Astrocyte (in vitro differentiated cells and primary cell): ENCODE data around the gene BCL2.

Experiments
- EZH2 ChIP-seq: IDR thresholded peaks from 2 replicates; pipeline ENCODE4 v1.6.1; 2012; ENCODE audit warnings: mild to moderate bottlenecking, low read length, inconsistent platforms; ENCODE audit not compliant: insufficient read depth
- TF ChIP-seq, protein P1 (sequence below): IDR thresholded peaks from 2 replicates; pipeline ENCODE4 v1.5.1; 2011; ENCODE audit warnings: low read depth, mild to moderate bottlenecking, inconsistent platforms, low read length, moderate library complexity; ENCODE audit not compliant: insufficient read depth

DNA sequence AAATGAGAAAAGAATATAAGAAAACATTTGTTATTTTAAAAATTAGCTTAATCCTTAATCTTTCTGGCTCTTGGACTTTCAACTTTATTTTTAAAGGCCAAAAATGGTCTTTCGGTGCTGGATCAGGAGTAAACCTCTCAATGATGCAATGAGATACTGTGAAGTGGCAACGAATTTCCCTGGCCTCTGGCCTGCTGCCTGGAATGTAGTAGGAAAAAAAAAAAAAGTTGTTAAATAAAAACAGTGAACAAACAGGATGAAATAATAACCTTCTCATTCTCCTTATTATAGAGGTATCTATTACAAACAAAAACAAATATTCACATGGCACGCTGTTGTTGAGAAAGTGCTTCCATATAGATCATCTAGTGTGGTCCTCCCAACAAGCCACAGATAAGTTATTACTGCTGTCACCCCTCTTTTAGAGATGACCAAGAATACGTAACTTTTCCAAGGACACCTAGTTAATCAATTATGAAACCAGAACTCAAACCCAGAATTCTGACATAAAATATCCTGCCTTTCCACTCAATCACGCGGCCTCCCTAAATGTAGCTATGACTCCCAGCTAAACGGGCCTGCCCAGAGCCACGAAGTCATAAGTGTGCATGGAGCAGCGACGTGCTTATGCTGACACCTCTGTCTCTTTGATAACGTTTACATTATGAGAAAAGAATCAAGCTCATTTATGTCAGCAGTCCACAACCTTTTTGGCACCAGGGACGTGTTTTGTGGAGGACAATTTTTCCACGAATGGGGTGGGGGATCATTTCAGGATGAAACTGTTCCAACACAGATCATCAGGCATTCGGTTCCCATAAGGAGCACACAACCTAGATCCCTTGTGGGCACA, 170.9 kb downstream of the BCL2 start:
- TF ChIP-seq, protein P1, sequence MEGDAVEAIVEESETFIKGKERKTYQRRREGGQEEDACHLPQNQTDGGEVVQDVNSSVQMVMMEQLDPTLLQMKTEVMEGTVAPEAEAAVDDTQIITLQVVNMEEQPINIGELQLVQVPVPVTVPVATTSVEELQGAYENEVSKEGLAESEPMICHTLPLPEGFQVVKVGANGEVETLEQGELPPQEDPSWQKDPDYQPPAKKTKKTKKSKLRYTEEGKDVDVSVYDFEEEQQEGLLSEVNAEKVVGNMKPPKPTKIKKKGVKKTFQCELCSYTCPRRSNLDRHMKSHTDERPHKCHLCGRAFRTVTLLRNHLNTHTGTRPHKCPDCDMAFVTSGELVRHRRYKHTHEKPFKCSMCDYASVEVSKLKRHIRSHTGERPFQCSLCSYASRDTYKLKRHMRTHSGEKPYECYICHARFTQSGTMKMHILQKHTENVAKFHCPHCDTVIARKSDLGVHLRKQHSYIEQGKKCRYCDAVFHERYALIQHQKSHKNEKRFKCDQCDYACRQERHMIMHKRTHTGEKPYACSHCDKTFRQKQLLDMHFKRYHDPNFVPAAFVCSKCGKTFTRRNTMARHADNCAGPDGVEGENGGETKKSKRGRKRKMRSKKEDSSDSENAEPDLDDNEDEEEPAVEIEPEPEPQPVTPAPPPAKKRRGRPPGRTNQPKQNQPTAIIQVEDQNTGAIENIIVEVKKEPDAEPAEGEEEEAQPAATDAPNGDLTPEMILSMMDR: no peak
- no peak for TF ChIP-seq EZH2
